BLaER1 treated with 17β-estradiol and CSF1 and Interleukin-3, amounts not matched to agents 10 nM and 100 nM (cell line): ENCODE data around the gene NOMO2.
"Not testable (repeated sequence)": the region's sequence is repeated elsewhere in the genome, so short reads cannot be mapped to it uniquely, and the experiment has no call there.

Experiments used
- H3K27ac ChIP-seq, 11 experiments: shearing (Covaris generic); formaldehyde crosslinking; 2 replicates each; pipeline ENCODE4 v1.8.1; 2022
- H3K27me3 ChIP-seq, 11 experiments: shearing (Covaris generic); formaldehyde crosslinking; 2 replicates each; pipeline ENCODE4 v1.8.1; 2022
- H3K36me3 ChIP-seq, 11 experiments: shearing (Covaris generic); formaldehyde crosslinking; 2 replicates each; pipeline ENCODE4 v1.8.1; 2022
- H3K4me1 ChIP-seq, 10 experiments: shearing (Covaris generic); formaldehyde crosslinking; 2 replicates each; pipeline ENCODE4 v1.8.1; 2022
- H3K4me2 ChIP-seq, 11 experiments: shearing (Covaris generic); formaldehyde crosslinking; 2 replicates each; pipeline ENCODE4 v1.8.1; 2022
- H3K4me3 ChIP-seq, 10 experiments: shearing (Covaris generic); formaldehyde crosslinking; 2 replicates each; pipeline ENCODE4 v1.8.1; 2022
- H3K9ac ChIP-seq, 11 experiments: shearing (Covaris generic); formaldehyde crosslinking; 2 replicates each; pipeline ENCODE4 v1.8.1; 2022
- H3K9me3 ChIP-seq, 11 experiments: shearing (Covaris generic); formaldehyde crosslinking; replicated peaks in 1 of 11; 2 replicates each; pipeline ENCODE4 v1.8.1; 2022
- H4K20me1 ChIP-seq, 11 experiments: shearing (Covaris generic); formaldehyde crosslinking; 2 replicates each; pipeline ENCODE4 v1.8.1; 2022

NOMO2 gene

GRCh38 chr16:18525882-18526482, 35.9 kb downstream of the NOMO2 start:
- not testable (repeated sequence) for H4K20me1 ChIP-seq, H3K9ac ChIP-seq, H3K4me3 ChIP-seq, H3K4me1 ChIP-seq, H3K9me3 ChIP-seq, H3K27ac ChIP-seq, H3K27me3 ChIP-seq, H3K4me2 ChIP-seq
- H3K36me3 ChIP-seq, result peaks cover 0 to 14% (median 8%) of the 10 kb centered on the region in 11 experiments; a peak in 13 of 22 replicates

- H3K27ac ChIP-seq, H3K9me3 ChIP-seq, H3K27me3 ChIP-seq, H3K4me1 ChIP-seq, H3K4me2 ChIP-seq, H3K9ac ChIP-seq, H4K20me1 ChIP-seq, H3K4me3 ChIP-seq, H3K36me3 ChIP-seq: not testable (repeated sequence)
Observed at GRCh38 chr16:18522637-18523036, 39.3 kb downstream of the NOMO2 start.

- not testable (repeated sequence) for H3K36me3 ChIP-seq, H4K20me1 ChIP-seq, H3K4me1 ChIP-seq, H3K9ac ChIP-seq, H3K4me3 ChIP-seq, H3K9me3 ChIP-seq, H3K27me3 ChIP-seq, H3K4me2 ChIP-seq, H3K27ac ChIP-seq
Observed at GRCh38 chr16:18521445-18522181, 40.3 kb downstream of the NOMO2 start.

- not testable (repeated sequence) for H3K27ac ChIP-seq, H3K9ac ChIP-seq, H3K4me3 ChIP-seq
Observed at GRCh38 chr16:18518536-18519283, 43.2 kb downstream of the NOMO2 start.

GRCh38 chr16:18498430-18498829, 63.5 kb downstream of the NOMO2 start:
- not testable (repeated sequence) for H3K4me2 ChIP-seq, H4K20me1 ChIP-seq, H3K27ac ChIP-seq, H3K9me3 ChIP-seq, H3K36me3 ChIP-seq, H3K4me3 ChIP-seq, H3K27me3 ChIP-seq, H3K4me1 ChIP-seq, H3K9ac ChIP-seq

More at GRCh38 chr16:18518536-18519283, 43.2 kb downstream of the NOMO2 start:
- not testable (repeated sequence) for H3K9me3 ChIP-seq, H3K27me3 ChIP-seq, H4K20me1 ChIP-seq, H3K36me3 ChIP-seq, H3K4me1 ChIP-seq, H3K4me2 ChIP-seq

GRCh38 chr16:18497032-18497431, 64.9 kb downstream of the NOMO2 start:
- not testable (repeated sequence) for H3K4me1 ChIP-seq, H3K4me3 ChIP-seq, H3K27me3 ChIP-seq, H3K4me2 ChIP-seq, H3K9ac ChIP-seq, H3K9me3 ChIP-seq, H3K36me3 ChIP-seq, H3K27ac ChIP-seq, H4K20me1 ChIP-seq

- H3K36me3 ChIP-seq, H4K20me1 ChIP-seq, H3K4me1 ChIP-seq, H3K27me3 ChIP-seq, H3K4me2 ChIP-seq, H3K4me3 ChIP-seq, H3K9ac ChIP-seq, H3K27ac ChIP-seq, H3K9me3 ChIP-seq: not testable (repeated sequence)
Observed at GRCh38 chr16:18492118-18492897, 69.6 kb downstream of the NOMO2 start.

- not testable (repeated sequence) for H3K27me3 ChIP-seq, H3K36me3 ChIP-seq, H3K4me1 ChIP-seq, H3K27ac ChIP-seq, H3K4me3 ChIP-seq, H3K4me2 ChIP-seq, H3K9me3 ChIP-seq, H3K9ac ChIP-seq, H4K20me1 ChIP-seq
Observed at GRCh38 chr16:18436025-18436424, 125.9 kb downstream of the NOMO2 start.

- not testable (repeated sequence) for H3K9ac ChIP-seq, H3K27ac ChIP-seq, H4K20me1 ChIP-seq
Observed at GRCh38 chr16:18415827-18416226, 146.1 kb downstream of the NOMO2 start.

GRCh38 chr16:18409532-18410293, 152.2 kb downstream of the NOMO2 start:
- H4K20me1 ChIP-seq, H3K36me3 ChIP-seq, H3K27ac ChIP-seq, H3K9me3 ChIP-seq, H3K4me3 ChIP-seq, H3K4me2 ChIP-seq, H3K4me1 ChIP-seq, H3K9ac ChIP-seq, H3K27me3 ChIP-seq: not testable (repeated sequence)

More at GRCh38 chr16:18415827-18416226, 146.1 kb downstream of the NOMO2 start:
- not testable (repeated sequence) for H3K4me2 ChIP-seq, H3K36me3 ChIP-seq, H3K27me3 ChIP-seq, H3K4me1 ChIP-seq, H3K4me3 ChIP-seq, H3K9me3 ChIP-seq

GRCh38 chr16:18401851-18402657, 159.8 kb downstream of the NOMO2 start:
- not testable (repeated sequence) for H3K27me3 ChIP-seq, H3K4me2 ChIP-seq, H3K9ac ChIP-seq, H3K36me3 ChIP-seq, H3K4me1 ChIP-seq, H4K20me1 ChIP-seq, H3K9me3 ChIP-seq, H3K4me3 ChIP-seq, H3K27ac ChIP-seq

- not testable (repeated sequence) for H3K36me3 ChIP-seq, H3K4me2 ChIP-seq, H4K20me1 ChIP-seq, H3K9me3 ChIP-seq, H3K4me1 ChIP-seq, H3K27me3 ChIP-seq
- H3K9ac ChIP-seq, result peak overlapping the region; percentile 49 to 73 (median 66); a peak in 16 of 22 replicates
- peak overlapping the region in 6 of 11 experiments; percentile 36 to 56 (median 53); a peak in 1 of 22 replicates for H3K27ac ChIP-seq
- H3K4me3 ChIP-seq, result peak overlapping the region; percentile 40 to 67 (median 56); a peak in 18 of 20 replicates
Observed at GRCh38 chr16:18401159-18401558, 160.7 kb downstream of the NOMO2 start.
